ENCODE measurements around the gene STK11IP.

STK11IP gene

GRCh38 chr2:219597552-219598307, at the start of gene STK11IP:
STK11IP (plus strand) TSS chr2:219597857; CDS start chr2:219598120, 263 bp downstream.
- DNase-seq, result peak; percentile 75 to 96 (median 87)

GRCh38 chr2:219548990-219549389, 48.7 kb upstream of the STK11IP start:
- no peak for DNase-seq

- no peak for DNase-seq
These were observed 48.0 kb upstream of the STK11IP start for GRCh38 chr2:219549619-219550018.

GRCh38 chr2:219551441-219552381, 45.9 kb upstream of the STK11IP start:
- DNase-seq, result no peak

- peak; percentile 60 to 86 (median 76) for DNase-seq
These were observed 45.1 kb upstream of the STK11IP start for GRCh38 chr2:219552382-219553167.

- DNase-seq, result peak in 1 of 6 experiments; percentile 25
These were observed 44.6 kb upstream of the STK11IP start for GRCh38 chr2:219553168-219553417.

GRCh38 chr2:219553463-219553963, 44.1 kb upstream of the STK11IP start:
- no peak for DNase-seq

GRCh38 chr2:219554350-219554749, 43.3 kb upstream of the STK11IP start:
- no peak for DNase-seq

GRCh38 chr2:219555956-219556355, 41.7 kb upstream of the STK11IP start:
- no peak for DNase-seq

- DNase-seq, result no peak
These were observed 41.2 kb upstream of the STK11IP start for GRCh38 chr2:219556413-219556812.

- no peak for DNase-seq
These were observed 40.3 kb upstream of the STK11IP start for GRCh38 chr2:219557320-219557719.

- DNase-seq, result no peak
These were observed 39.6 kb upstream of the STK11IP start for GRCh38 chr2:219557791-219558785.

GRCh38 chr2:219559156-219559915, 38.3 kb upstream of the STK11IP start:
- DNase-seq, result no peak

- peak in 4 of 6 experiments; percentile 10 to 29 (median 14) for DNase-seq
These were observed 37.4 kb upstream of the STK11IP start for GRCh38 chr2:219560037-219560892.

- no peak for DNase-seq
These were observed 36.8 kb upstream of the STK11IP start for GRCh38 chr2:219560893-219561178.

GRCh38 chr2:219561179-219562048, 36.2 kb upstream of the STK11IP start:
- DNase-seq, result no peak

- no peak for DNase-seq
These were observed 35.3 kb upstream of the STK11IP start for GRCh38 chr2:219562049-219563020.

All from stimulated activated naive CD4-positive, alpha-beta T cell (primary cell).